Adipocyte (in vitro differentiated cells): ENCODE measurements around the gene CERT1.

Experiments used
- DNase-seq: peaks from one replicate; pipeline ENCODE4 v3.0.0-alpha.2; 2015; ENCODE audit warnings: low read depth
- H3K27me3 ChIP-seq: replicated peaks from 2 replicates; pipeline ENCODE4 v1.7.0; 2013; ENCODE audit warnings: mild to moderate bottlenecking, low read length, moderate library complexity; ENCODE audit not compliant: control insufficient read depth, insufficient read depth
- H3K36me3 ChIP-seq: 2 replicates; pipeline ENCODE4 v1.7.0; 2013; ENCODE audit warnings: low read length, mild to moderate bottlenecking, moderate library complexity; ENCODE audit not compliant: control insufficient read depth, insufficient read depth, severe bottlenecking
- H3K4me1 ChIP-seq: 2 replicates; pipeline ENCODE4 v1.7.0; 2013; ENCODE audit warnings: mild to moderate bottlenecking, low read length, moderate library complexity; ENCODE audit not compliant: control insufficient read depth, insufficient read depth
- H3K4me3 ChIP-seq: 2 replicates; pipeline ENCODE4 v1.7.0; 2013; ENCODE audit warnings: mild to moderate bottlenecking, low read length, moderate library complexity
- H3K9ac ChIP-seq: 2 replicates; pipeline ENCODE4 v1.7.0; 2013; ENCODE audit warnings: mild to moderate bottlenecking, low read length, moderate library complexity
- H3K9me3 ChIP-seq: 2 replicates; pipeline ENCODE4 v1.7.0; 2013; ENCODE audit warnings: mild to moderate bottlenecking, low read length, moderate library complexity; ENCODE audit not compliant: control insufficient read depth

The CERT1 gene

DNA sequence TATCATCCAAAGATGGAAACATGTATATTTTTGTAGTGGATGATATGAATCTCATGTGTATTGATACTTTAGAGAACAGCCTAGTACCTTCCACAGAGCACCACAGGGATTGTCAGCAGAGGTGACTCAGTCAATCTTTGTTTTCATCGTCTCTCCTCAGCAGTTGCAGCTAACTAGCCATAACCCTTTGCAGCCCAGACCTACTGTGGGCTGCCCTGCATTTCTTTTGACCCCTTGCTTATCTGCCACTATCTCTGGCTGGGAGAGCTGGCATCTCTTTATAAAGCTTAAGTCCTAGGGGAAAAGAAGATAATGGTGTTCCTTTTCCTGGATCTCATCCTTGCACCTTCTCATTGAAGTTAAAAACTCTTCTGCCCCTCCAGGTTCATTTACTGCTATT lies 145.7 kb downstream of the CERT1 start:
- Histone ChIP-seq H3K4me3 (no peak overlapping the region), H3K9me3 (no peaks in the 10 kb centered on the region), H3K27me3 (no peaks in the 10 kb centered on the region), H3K36me3 (peaks cover 33% of the 10 kb centered on the region), H3K9ac (no peak overlapping the region), H3K4me1 (no peaks in the 10 kb centered on the region)
- DNase-seq, result no peak

DNA sequence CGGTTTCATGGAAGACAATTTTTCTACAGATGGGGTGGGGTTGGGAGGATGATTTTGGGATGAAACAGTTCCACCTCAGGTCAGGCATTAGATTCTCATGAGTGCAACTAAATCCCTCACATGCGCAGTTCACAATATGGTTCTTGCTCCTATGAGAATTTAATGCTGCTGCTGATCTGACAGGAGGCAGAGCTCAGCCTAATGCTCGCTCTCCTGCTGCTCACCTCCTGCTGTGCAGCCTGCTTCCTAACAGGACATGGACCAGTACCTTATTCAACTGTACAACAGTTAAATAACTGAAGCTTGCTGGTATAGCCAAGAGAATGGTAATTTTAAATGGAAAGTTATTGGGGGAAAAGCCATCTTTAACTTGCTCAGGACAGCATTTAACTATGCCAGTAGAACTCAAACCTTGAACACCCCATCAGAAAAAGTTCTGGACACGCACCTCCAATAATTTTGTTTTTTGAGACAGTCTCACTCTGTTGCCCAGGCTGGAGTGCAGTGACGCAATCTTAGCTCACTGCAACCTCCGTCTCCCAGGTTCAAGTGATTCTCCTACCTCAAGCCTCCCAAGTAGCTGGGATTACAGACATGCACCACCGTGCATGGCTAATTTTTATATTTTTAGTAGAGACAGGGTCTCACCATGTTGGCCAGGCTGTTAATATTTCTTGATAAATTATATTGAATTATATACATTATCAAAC lies 146.7 kb downstream of the CERT1 start:
- Histone ChIP-seq H3K4me1 (no peaks in the 10 kb centered on the region), H3K9ac (no peak overlapping the region), H3K9me3 (no peaks in the 10 kb centered on the region), H3K27me3 (no peaks in the 10 kb centered on the region), H3K4me3 (no peak overlapping the region), H3K36me3 (peaks cover 43% of the 10 kb centered on the region)
- no peak for DNase-seq

DNA sequence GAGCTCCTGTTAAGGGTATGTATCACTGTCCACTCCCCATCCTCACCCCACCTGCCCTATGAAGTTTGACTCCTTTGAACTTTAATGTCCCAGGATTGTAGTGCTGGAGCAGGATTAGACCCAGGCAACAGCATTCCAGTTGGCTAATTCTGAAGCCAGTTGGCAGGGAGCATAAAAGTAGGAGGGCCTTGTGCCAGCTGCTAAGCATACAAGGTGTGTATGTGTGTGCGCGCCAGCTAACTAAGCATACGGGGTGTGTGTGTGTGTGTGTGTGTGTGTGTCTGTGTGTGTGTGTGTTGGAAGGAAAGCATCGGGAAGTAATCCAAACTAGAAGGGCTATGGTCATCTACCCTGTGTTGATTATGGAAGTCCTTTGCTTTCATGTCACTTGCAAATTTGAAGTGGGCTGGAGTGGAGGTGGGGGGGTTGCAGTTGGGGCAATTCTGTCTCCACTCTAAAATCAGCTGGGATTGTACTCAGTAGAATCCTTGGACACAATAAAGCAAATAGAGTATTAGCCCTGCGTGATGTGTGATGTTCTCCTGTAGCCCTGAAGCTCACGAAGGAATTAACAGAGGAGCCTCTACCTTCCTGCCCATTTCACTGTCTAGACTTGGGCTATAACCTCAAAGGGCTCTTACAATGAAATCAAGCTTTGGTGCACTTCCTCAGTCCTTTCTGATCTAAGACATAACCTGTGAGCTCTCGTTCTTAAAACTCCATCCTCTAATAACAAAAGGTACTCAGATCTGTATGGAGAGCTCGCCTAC lies 147.5 kb downstream of the CERT1 start:
- H3K27me3 ChIP-seq, result no peaks in the 10 kb centered on the region
- H3K9me3 ChIP-seq, result no peaks in the 10 kb centered on the region
- H3K4me1 ChIP-seq, result no peaks in the 10 kb centered on the region
- H3K9ac ChIP-seq, result no peak overlapping the region
- H3K36me3 ChIP-seq, result peaks cover 52% of the 10 kb centered on the region
- no peak for DNase-seq
- no peak overlapping the region for H3K4me3 ChIP-seq

DNA sequence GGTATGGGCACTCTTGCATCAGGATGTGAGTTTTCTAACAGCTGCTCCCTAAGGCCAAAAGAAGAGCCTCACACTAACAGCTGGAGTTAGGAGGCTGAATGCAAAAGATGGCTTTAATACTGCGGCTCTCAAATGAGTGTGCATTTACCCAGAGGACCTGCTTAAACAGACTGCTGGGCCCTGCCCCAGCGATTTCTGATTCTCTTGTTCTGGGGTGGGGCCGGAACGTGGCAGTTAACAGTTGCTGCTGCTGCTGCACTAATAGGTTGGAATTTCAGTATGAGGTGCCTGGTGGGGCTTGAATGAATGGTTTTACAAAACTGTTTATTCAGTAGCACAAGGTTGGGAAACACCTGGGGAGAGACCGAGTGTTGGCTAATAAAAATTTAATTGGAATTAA lies 148.3 kb downstream of the CERT1 start:
- no peaks in the 10 kb centered on the region for H3K9me3 ChIP-seq
- no peaks in the 10 kb centered on the region for H3K27me3 ChIP-seq
- no peak for DNase-seq
- H3K4me1 ChIP-seq, result no peaks in the 10 kb centered on the region
- H3K9ac ChIP-seq, result no peak overlapping the region
- no peak overlapping the region for H3K4me3 ChIP-seq
- peaks cover 60% of the 10 kb centered on the region for H3K36me3 ChIP-seq

DNA sequence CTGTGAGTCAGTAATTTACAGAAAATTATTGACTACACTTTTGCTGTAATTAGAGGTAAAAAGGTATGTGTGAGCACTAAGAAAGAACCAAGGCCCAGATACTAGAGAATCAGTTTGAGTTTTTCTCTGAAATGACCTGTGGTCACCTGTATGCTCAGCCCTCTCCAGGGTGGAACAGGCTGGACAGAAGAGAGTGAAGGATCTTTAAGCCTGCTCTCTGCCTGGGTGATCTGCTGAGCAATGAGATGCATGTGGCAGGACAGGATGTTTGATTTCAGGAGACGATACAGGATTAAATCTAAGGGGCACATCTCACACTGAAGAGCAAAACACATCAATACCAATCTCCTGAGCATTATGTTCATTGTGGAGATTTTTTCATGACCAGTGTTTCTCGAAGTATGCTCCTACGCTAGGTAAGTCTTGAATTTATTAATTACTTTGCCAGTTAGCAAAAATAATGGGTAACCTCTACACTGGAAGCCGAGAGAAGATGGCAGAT lies 148.9 kb downstream of the CERT1 start:
- Histone ChIP-seq H3K9me3 (no peaks in the 10 kb centered on the region), H3K4me3 (no peak overlapping the region), H3K4me1 (no peaks in the 10 kb centered on the region), H3K36me3 (peaks cover 65% of the 10 kb centered on the region), H3K9ac (no peak overlapping the region), H3K27me3 (no peaks in the 10 kb centered on the region)
- no peak for DNase-seq

DNA sequence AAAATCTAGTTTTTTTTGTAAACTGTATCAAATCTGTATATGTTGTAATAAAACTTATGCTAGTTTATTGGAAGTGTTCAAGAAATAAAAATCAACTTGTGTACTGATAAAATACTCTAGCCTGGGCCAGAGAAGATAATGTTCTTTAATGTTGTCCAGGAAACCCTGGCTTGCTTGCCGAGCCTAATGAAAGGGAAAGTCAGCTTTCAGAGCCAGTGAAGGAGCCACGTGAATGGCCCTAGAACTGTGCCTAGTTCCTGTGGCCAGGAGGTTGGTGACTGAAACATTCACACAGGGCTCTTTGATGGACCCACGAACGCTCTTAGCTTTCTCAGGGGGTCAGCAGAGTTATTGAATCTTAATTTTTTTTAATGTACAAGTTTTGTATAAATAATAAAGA lies 150.1 kb downstream of the CERT1 start:
- Histone ChIP-seq H3K4me3 (no peak overlapping the region), H3K36me3 (peaks cover 78% of the 10 kb centered on the region), H3K4me1 (no peaks in the 10 kb centered on the region), H3K27me3 (no peaks in the 10 kb centered on the region), H3K9me3 (no peaks in the 10 kb centered on the region), H3K9ac (no peak overlapping the region)
- no peak for DNase-seq

DNA sequence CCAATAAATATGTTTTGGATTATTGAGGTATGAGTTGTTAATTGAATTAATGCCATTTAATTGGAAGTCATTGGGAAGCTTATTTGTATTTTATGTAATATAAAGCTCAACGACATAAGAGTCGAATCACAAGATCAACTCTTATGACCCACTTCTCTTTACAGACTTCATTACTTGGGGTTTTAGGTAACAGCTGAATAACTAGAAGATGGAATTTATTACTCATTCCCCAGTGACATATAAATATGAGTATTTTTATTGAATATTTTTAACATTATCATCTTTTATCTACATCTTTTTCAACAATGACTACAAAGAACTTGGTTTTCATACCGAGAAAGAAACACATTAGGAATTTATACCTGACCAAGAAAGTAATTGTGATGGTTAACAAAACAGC lies 153.3 kb downstream of the CERT1 start:
- no peak overlapping the region for H3K4me3 ChIP-seq
- no peak for DNase-seq
- H3K9me3 ChIP-seq, result no peaks in the 10 kb centered on the region
- no peaks in the 10 kb centered on the region for H3K4me1 ChIP-seq
- peaks cover 100% of the 10 kb centered on the region for H3K36me3 ChIP-seq
- H3K27me3 ChIP-seq, result no peaks in the 10 kb centered on the region
- H3K9ac ChIP-seq, result no peak overlapping the region

DNA sequence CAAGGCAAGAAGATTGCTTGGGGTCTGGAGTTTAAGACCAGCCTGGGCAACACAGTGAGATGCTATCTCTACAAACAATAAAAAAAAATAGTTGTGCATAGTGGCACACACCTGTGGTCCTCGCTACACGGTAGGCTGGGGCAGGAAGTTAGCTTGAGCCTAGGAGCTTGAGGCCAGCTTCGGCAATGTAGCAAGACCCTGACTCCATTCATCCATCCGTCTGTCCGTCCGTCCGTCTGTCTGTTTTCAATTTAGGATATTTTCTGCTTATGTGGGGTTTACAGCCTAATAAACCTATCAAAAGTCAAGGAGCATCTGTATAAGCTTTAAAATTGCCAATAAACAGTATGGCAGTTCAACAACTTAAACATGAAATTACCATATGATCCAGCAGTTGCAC lies 154.7 kb downstream of the CERT1 start:
- Histone ChIP-seq H3K9me3 (no peaks in the 10 kb centered on the region), H3K4me1 (no peaks in the 10 kb centered on the region), H3K9ac (no peak overlapping the region), H3K27me3 (no peaks in the 10 kb centered on the region), H3K4me3 (no peak overlapping the region), H3K36me3 (peaks cover 99% of the 10 kb centered on the region)
- no peak for DNase-seq

DNA sequence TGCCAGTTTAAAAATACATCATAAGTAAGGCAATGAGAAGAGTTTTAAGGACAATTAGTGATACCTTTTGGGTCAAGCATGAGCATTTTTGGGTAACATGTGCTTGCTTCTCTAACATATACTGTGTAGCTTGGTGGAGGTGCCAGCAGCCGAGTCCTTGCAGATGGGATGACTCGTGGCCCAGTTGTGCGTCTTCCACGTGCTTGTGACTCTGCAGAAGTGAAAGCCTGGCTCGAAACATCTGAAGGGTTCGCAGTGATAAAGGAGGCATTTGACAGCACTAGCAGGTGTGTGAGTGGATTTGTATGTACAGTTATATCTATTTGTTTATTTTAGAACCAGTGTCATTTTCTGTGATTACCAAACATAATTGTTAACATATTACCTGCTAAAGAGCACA lies 156.2 kb downstream of the CERT1 start:
- DNase-seq, result no peak
- Histone ChIP-seq H3K9ac (no peak overlapping the region), H3K4me3 (no peak overlapping the region), H3K36me3 (peaks cover 99% of the 10 kb centered on the region), H3K9me3 (no peaks in the 10 kb centered on the region), H3K4me1 (no peaks in the 10 kb centered on the region), H3K27me3 (no peaks in the 10 kb centered on the region)

DNA sequence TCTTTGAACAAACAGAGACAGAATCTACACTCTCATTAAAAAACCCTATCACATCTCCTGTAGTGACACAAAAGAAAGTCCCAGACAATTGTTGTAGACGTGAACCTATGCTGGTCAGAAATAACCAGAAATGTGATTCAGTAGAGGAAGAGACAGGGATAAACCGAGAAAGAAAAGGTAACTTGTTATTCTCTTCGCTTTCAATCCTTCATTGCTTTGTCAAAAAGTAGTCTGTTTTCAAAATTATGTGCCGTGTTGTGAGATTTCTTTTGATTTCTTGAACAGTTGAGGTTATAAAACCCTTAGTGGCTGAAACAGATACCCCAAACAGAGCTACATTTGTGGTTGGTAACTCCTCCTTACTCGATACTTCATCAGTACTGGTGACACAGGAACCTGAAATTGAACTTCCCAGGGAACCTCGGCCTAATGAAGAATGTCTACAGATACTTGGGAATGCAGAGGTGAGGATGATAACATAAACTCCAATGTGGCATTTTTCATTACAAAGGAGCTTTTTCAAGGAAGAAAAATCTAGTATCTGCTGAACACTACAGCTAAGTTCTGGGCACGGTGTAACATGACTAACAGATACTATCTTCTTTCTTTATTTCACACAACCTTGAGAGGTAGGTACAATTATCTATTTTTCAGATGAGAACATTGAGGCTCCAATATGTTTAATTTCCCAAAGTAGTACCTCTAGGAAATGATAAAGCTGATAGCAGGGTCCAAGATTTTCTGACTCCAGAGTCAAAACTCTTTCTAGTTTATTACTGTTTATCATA lies 160.1 kb downstream of the CERT1 start:
- H3K36me3 ChIP-seq, result peaks cover 99% of the 10 kb centered on the region
- H3K4me3 ChIP-seq, result no peak overlapping the region
- no peaks in the 10 kb centered on the region for H3K9me3 ChIP-seq
- no peaks in the 10 kb centered on the region for H3K27me3 ChIP-seq
- H3K4me1 ChIP-seq, result no peaks in the 10 kb centered on the region
- no peak for DNase-seq
- H3K9ac ChIP-seq, result no peak overlapping the region

DNA sequence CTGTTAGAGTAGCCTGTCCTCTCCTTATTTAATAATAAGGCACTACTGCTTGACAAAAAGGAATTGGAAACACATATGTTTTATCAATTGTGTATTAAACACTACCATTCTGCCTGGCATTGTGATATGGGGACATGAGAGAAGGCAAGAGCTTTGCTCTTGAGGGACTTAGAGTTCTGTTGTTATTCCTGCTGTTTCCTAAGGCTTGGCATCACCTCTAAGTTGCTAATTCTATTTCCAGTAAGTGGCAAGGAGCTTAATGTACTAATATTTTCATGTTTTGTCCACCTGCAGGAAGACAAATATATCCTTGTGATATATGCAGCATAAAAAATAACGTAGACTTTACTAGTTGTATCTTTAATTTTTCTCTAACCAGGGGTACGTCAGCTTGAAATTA lies 161.8 kb downstream of the CERT1 start:
- Histone ChIP-seq H3K4me3 (no peak overlapping the region), H3K27me3 (no peaks in the 10 kb centered on the region), H3K9me3 (no peaks in the 10 kb centered on the region), H3K36me3 (peaks cover 99% of the 10 kb centered on the region), H3K4me1 (no peaks in the 10 kb centered on the region), H3K9ac (no peak overlapping the region)
- no peak for DNase-seq
